ENCODE results near the gene CNTN4. TPM values are rescaled to one million over a fixed set of nuclear protein-coding genes. Genes with fewer than 3 reads are reported as not detected.

Gene CNTN4
- total RNA-seq, 3 donors from 2014 or later, result 6.6 to 16.7 (median 16.7) TPM

DNA sequence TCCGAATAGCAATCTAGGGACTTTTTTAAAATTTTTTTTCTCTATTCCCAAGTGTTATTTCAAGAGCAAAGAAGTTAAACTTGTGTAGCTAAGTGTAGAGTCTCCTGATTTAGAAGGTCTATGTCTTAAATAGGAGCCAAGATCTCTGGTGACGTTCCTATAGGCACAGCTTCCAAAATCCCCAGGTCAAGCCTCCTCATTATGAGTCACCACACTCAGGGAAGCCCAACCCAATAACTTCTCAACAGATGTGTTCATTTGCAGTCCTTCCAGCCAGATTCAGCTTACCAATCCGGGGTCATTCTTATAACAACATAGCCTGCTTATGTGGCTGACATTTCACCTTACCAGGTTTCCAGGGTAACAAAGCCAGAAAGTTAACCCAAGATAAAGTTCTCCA, 741.2 kb downstream of the CNTN4 start:
- TF ChIP-seq, protein P1, sequence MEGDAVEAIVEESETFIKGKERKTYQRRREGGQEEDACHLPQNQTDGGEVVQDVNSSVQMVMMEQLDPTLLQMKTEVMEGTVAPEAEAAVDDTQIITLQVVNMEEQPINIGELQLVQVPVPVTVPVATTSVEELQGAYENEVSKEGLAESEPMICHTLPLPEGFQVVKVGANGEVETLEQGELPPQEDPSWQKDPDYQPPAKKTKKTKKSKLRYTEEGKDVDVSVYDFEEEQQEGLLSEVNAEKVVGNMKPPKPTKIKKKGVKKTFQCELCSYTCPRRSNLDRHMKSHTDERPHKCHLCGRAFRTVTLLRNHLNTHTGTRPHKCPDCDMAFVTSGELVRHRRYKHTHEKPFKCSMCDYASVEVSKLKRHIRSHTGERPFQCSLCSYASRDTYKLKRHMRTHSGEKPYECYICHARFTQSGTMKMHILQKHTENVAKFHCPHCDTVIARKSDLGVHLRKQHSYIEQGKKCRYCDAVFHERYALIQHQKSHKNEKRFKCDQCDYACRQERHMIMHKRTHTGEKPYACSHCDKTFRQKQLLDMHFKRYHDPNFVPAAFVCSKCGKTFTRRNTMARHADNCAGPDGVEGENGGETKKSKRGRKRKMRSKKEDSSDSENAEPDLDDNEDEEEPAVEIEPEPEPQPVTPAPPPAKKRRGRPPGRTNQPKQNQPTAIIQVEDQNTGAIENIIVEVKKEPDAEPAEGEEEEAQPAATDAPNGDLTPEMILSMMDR (IDR thresholded peaks at IDR 0.05), result no peak
- TF ChIP-seq POLR2A (IDR thresholded peaks at IDR 0.05) (no peak), POLR2AphosphoS5 (IDR thresholded peaks at IDR 0.05) (no peak)
- H3K27ac ChIP-seq, result no peak overlapping the region
- intact Hi-C loops (cut with DNase I; ENCODE audit: low total_unique reads), result loop anchor here (10.0 kb wide), 1 partner anchor 1715 kb away; no protein-coding TSS in a partner anchor
- H3K27me3 ChIP-seq, result no peaks in the 10 kb centered on the region
- H3K4me3 ChIP-seq, result no peak overlapping the region
- no peak for DNase-seq (ENCODE audit: low spot score in 2 of 2)
- H3K36me3 ChIP-seq, result no peaks in the 10 kb centered on the region
- H3K4me1 ChIP-seq, result no peaks in the 10 kb centered on the region
- H3K9me3 ChIP-seq, result no peaks in the 10 kb centered on the region

DNA sequence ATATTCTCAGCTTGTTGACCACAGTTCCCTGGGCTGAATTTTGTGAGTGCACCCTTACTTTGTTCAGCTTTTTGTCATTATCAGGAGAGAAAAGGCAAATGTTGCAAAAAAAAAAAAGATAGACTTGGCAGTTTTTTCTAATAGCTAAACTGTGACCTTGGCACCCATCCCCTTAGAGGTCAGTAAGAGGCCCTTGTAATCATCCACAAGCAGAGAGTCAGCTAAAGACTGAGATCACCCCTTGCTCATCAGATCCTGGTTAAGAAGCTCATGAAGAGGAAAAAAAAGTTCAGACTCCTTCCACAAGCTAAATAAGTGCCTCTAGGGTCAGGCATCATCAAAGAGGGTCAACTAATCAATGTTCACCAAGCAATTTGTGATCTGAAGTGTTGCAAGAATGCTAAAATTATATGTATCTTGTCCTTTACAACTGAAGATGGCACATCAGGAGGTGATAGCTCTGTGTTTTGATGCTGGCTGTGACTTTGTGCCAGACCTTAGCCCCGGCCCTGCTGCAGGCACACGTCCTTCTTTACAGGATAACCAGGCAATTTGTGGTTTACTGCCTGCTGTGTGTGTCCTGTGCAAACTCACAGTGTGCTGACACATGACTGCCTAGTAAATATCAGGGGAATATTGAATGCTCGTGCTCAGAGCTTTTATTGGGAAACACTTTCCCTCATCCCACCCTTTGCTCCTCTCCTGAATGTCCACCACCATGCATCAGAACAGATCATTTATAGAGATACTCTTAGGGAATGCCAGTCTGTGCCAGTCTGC, 748.6 kb downstream of the CNTN4 start:
- Histone ChIP-seq H3K4me1 (no peaks in the 10 kb centered on the region), H3K27me3 (no peaks in the 10 kb centered on the region), H3K36me3 (no peaks in the 10 kb centered on the region), H3K4me3 (no peak overlapping the region), H3K9me3 (no peaks in the 10 kb centered on the region), H3K27ac (peak overlapping the region in 1 of 2 donors; percentile 12)
- TF ChIP-seq, protein P1 (IDR thresholded peaks at IDR 0.05), result no peak
- TF ChIP-seq POLR2AphosphoS5 (IDR thresholded peaks at IDR 0.05) (no peak), POLR2A (IDR thresholded peaks at IDR 0.05) (no peak)
- intact Hi-C loops (cut with DNase I; ENCODE audit: low total_unique reads), result no loop called here
- DNase-seq (ENCODE audit: low spot score in 2 of 2), result no peak

DNA sequence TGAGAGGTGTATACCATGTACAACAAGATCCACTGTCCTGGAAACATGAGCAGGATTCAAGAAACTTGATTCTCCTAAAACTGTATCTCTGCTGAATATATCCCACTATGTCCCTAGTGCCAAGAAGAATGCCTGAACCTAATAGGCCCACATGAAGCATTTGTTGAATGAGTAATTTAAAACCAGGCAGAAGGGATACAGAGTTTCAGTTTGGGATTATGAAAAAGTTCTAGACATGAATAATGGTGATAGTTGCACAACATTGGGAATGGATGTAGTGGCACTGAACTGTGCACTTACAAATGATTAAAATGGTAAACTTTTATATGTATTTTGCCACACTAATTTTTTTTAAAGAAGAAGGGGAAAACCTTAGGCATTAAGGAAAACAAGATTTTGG, 750.4 kb downstream of the CNTN4 start:
- DNase-seq (ENCODE audit: low spot score in 2 of 2), result no peak
- Histone ChIP-seq H3K4me3 (no peak overlapping the region), H3K27ac (no peak overlapping the region), H3K27me3 (no peaks in the 10 kb centered on the region), H3K9me3 (no peaks in the 10 kb centered on the region), H3K36me3 (no peaks in the 10 kb centered on the region), H3K4me1 (no peaks in the 10 kb centered on the region)
- intact Hi-C loops (cut with DNase I; ENCODE audit: low total_unique reads), result no loop called here
- TF ChIP-seq POLR2A (IDR thresholded peaks at IDR 0.05) (no peak), POLR2AphosphoS5 (IDR thresholded peaks at IDR 0.05) (no peak)
- TF ChIP-seq, protein P1 (IDR thresholded peaks at IDR 0.05), result no peak

DNA sequence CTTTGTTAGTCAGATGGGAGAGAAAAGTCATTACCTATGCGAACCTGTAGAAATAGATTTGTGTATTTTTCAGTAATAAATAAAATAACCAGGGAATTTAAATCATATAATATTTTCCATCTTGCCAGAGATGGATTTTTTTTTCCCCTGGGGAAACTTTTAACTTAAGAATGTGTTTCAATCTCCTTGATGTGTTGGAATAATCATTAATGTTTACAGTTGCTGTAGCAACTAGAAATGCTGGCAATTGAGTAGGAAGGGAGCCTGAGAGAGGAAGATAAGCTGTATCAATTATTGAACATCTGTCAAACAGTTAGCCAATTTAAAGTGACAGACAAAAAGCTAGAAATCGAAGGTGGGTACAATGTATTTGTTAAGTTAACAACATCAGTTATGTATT, 752.0 kb downstream of the CNTN4 start:
- no peaks in the 10 kb centered on the region for H3K4me1 ChIP-seq
- no peak for TF ChIP-seq POLR2A (IDR thresholded peaks at IDR 0.05)
- TF ChIP-seq, protein P1 (IDR thresholded peaks at IDR 0.05), result no peak
- TF ChIP-seq POLR2AphosphoS5 (IDR thresholded peaks at IDR 0.05), result no peak
- no peaks in the 10 kb centered on the region for H3K27me3 ChIP-seq
- H3K36me3 ChIP-seq, result no peaks in the 10 kb centered on the region
- no peaks in the 10 kb centered on the region for H3K9me3 ChIP-seq
- H3K27ac ChIP-seq, result no peak overlapping the region
- H3K4me3 ChIP-seq, result no peak overlapping the region
- intact Hi-C loops (cut with DNase I; ENCODE audit: low total_unique reads), result no loop called here
- no peak for DNase-seq (ENCODE audit: low spot score in 2 of 2)

DNA sequence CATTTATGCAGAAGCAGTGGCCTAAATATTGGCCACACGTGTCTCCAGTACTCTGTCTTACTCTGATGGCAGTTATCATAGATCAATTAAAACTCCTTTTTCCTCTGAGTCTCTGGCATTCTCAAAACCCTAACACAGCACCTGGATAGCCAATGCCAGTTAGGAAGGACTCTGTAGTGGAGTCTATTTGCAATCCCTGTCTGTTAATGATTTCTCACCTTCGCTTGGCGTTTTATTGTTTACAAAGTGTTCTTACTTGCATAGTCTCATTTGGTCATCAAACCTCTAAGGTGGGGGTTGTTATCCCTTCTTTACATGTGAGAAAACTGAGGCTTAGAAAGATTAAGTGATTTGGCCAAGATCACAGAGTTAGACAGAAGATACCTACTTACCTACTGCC, 752.7 kb downstream of the CNTN4 start:
- no peak overlapping the region for H3K4me3 ChIP-seq
- peak overlapping the region in 1 of 2 donors; percentile 25 for H3K27ac ChIP-seq
- TF ChIP-seq POLR2AphosphoS5 (IDR thresholded peaks at IDR 0.05) (no peak), POLR2A (IDR thresholded peaks at IDR 0.05) (no peak)
- TF ChIP-seq, protein P1 (IDR thresholded peaks at IDR 0.05), result no peak
- no peaks in the 10 kb centered on the region for H3K4me1 ChIP-seq
- intact Hi-C loops (cut with DNase I; ENCODE audit: low total_unique reads), result no loop called here
- no peaks in the 10 kb centered on the region for H3K9me3 ChIP-seq
- no peak for DNase-seq (ENCODE audit: low spot score in 2 of 2)
- no peaks in the 10 kb centered on the region for H3K36me3 ChIP-seq
- no peaks in the 10 kb centered on the region for H3K27me3 ChIP-seq

All from breast epithelium (tissue), 4 donors.